Neural progenitor cell (in vitro differentiated cells): Measurements from ENCODE around the gene MERTK. TPM values are rescaled to one million over a fixed set of nuclear protein-coding genes. Genes with fewer than 3 reads are reported as not detected.

Experiments
- DNase-seq: peaks from one replicate; pipeline ENCODE4 v3.0.0-alpha.2; 2016; ENCODE audit warnings: low spot score
- H2AFZ ChIP-seq: fragments of 200-600 bp; sonication (generic); replicated peaks from 2 replicates; pipeline ENCODE4 v1.6.1; 2016; ENCODE audit warnings: antibody characterized with exemption
- H3F3A ChIP-seq: fragments of 200-600 bp; sonication (generic); 2 replicates; pipeline ENCODE4 v1.6.1; 2016; ENCODE audit warnings: antibody characterized with exemption, low read depth
- H3K27ac ChIP-seq: fragments of 200-600 bp; sonication (generic); 2 replicates; pipeline ENCODE4 v1.5.1; 2016; ENCODE audit warnings: mild to moderate bottlenecking
- H3K27me3 ChIP-seq: fragments of 200-600 bp; sonication (generic); 2 replicates; pipeline ENCODE4 v1.6.1; 2016; ENCODE audit warnings: mild to moderate bottlenecking, moderate library complexity
- H3K36me3 ChIP-seq: fragments of 200-600 bp; sonication (generic); 2 replicates; pipeline ENCODE4 v1.5.1; 2016
- H3K4me1 ChIP-seq: fragments of 200-600 bp; sonication (generic); 2 replicates; pipeline ENCODE4 v1.6.1; 2016; ENCODE audit warnings: mixed run types
- H3K4me2 ChIP-seq: fragments of 200-600 bp; sonication (generic); 2 replicates; pipeline ENCODE4 v1.6.1; 2016
- H3K4me3 ChIP-seq: fragments of 200-600 bp; sonication (generic); 2 replicates; pipeline ENCODE4 v1.5.1; 2016
- H3K79me2 ChIP-seq: fragments of 200-600 bp; sonication (generic); 2 replicates; pipeline ENCODE4 v1.6.1; 2016; ENCODE audit warnings: low read depth
- H3K9ac ChIP-seq: fragments of 200-600 bp; sonication (generic); 2 replicates; pipeline ENCODE4 v1.6.1; 2016
- H3K9me3 ChIP-seq: fragments of 200-600 bp; sonication (generic); 2 replicates; pipeline ENCODE4 v1.5.1; 2016; ENCODE audit warnings: low read depth
- H4K20me1 ChIP-seq: fragments of 200-600 bp; sonication (generic); 2 replicates; pipeline ENCODE4 v1.6.1; 2016; ENCODE audit warnings: low read depth
- H3K27ac Mint-ChIP-seq: 3 replicates; pipeline ENCODE4 v1.8.0; 2021; ENCODE audit warnings: mixed read lengths
- H3K27me3 Mint-ChIP-seq: 2 replicates; pipeline ENCODE4 v1.8.0; 2022; ENCODE audit warnings: low read depth, mild to moderate bottlenecking, inconsistent platforms, moderate library complexity, mixed read lengths; ENCODE audit not compliant: insufficient read depth
- H3K36me3 Mint-ChIP-seq: 3 replicates; pipeline ENCODE4 v1.8.0; 2021; ENCODE audit warnings: mixed read lengths
- H3K4me1 Mint-ChIP-seq: 3 replicates; pipeline ENCODE4 v1.8.0; 2021; ENCODE audit warnings: mixed read lengths
- H3K4me3 Mint-ChIP-seq: 3 replicates; pipeline ENCODE4 v1.8.0; 2021; ENCODE audit warnings: mild to moderate bottlenecking, moderate library complexity, mixed read lengths
- H3K9me3 Mint-ChIP-seq: 3 replicates; pipeline ENCODE4 v1.8.0; 2020; ENCODE audit warnings: mixed read lengths
- EZH2 ChIP-seq: fragments of 200-600 bp; sonication (generic); IDR thresholded peaks from 2 replicates; pipeline ENCODE4 v1.6.1; 2017; ENCODE audit warnings: antibody characterized with exemption, mild to moderate bottlenecking, moderate library complexity
- EZH2phosphoT487 ChIP-seq: fragments of 200-600 bp; sonication (generic); IDR thresholded peaks from 2 replicates; pipeline ENCODE4 v1.6.1; 2017; ENCODE audit warnings: antibody characterized with exemption
- total RNA-seq: library from RNA; depleted of rRNA; stranded (reverse); fragments of >200 nt; gene quantifications from 2 replicates; pipeline ENCODE4 v1.2.3, GENCODE V29; 2015; ENCODE audit warnings: low replicate concordance
- TF ChIP-seq, protein P1 (sequence below): fragments of 200-600 bp; sonication (generic); IDR thresholded peaks from 2 replicates; pipeline ENCODE4 v1.5.1; 2017; ENCODE audit warnings: antibody characterized with exemption, mild to moderate bottlenecking

Gene MERTK
- total RNA-seq, 1 donor from 2014 or later: 6.1 TPM

DNA sequence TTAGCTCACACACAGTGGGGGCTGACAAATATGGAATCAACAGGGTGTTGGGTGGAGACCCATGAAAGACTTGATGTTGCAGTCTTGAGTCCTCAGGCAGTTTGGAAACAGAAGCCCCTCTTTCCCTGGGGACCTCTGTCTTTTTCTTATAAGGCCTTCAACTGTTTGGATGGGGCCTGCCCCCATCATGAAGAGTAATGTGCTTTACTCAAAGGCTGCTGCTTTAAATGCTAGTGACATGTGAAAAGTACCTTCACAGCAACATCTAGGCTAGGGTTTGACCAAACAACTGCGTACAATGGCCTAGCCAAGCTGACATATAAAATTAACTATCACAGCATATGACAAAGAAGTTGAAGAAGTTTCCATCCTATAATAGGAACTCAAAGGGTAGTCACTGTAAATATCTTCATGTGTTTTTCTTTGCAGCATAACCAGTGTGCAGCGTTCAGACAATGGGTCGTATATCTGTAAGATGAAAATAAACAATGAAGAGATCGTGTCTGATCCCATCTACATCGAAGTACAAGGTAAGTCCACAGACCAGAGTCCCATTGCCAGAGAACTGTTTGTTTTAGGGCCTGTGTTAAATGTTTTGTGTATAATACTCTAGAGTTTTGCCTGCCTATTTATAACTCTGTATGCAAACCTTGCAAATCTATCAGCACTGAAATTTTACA lies 46.3 kb downstream of the MERTK start:
- DNase-seq: no peak
- no peaks in the 10 kb centered on the region for H3K9me3 Mint-ChIP-seq
- Histone ChIP-seq H3K27me3 (no peaks in the 10 kb centered on the region), H3K9me3 (no peaks in the 10 kb centered on the region), H3K4me3 (no peak overlapping the region), H3K9ac (no peak overlapping the region), H3K79me2 (no peaks in the 10 kb centered on the region), H2AFZ (no peak overlapping the region), H3F3A (no peaks in the 10 kb centered on the region), H3K4me2 (no peak overlapping the region), H3K27ac (no peak overlapping the region), H4K20me1 (no peaks in the 10 kb centered on the region), H3K36me3 (no peaks in the 10 kb centered on the region), H3K4me1 (peaks cover 4% of the 10 kb centered on the region)
- TF ChIP-seq EZH2: no peak
- no peak for TF ChIP-seq EZH2phosphoT487
- TF ChIP-seq, protein P1, sequence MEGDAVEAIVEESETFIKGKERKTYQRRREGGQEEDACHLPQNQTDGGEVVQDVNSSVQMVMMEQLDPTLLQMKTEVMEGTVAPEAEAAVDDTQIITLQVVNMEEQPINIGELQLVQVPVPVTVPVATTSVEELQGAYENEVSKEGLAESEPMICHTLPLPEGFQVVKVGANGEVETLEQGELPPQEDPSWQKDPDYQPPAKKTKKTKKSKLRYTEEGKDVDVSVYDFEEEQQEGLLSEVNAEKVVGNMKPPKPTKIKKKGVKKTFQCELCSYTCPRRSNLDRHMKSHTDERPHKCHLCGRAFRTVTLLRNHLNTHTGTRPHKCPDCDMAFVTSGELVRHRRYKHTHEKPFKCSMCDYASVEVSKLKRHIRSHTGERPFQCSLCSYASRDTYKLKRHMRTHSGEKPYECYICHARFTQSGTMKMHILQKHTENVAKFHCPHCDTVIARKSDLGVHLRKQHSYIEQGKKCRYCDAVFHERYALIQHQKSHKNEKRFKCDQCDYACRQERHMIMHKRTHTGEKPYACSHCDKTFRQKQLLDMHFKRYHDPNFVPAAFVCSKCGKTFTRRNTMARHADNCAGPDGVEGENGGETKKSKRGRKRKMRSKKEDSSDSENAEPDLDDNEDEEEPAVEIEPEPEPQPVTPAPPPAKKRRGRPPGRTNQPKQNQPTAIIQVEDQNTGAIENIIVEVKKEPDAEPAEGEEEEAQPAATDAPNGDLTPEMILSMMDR: no peak
- H3K4me3 Mint-ChIP-seq: no peak overlapping the region
- H3K36me3 Mint-ChIP-seq: peaks cover 5% of the 10 kb centered on the region
- peaks cover 19% of the 10 kb centered on the region for H3K4me1 Mint-ChIP-seq
- H3K27me3 Mint-ChIP-seq: peaks cover 2% of the 10 kb centered on the region
- H3K27ac Mint-ChIP-seq: no peak overlapping the region

DNA sequence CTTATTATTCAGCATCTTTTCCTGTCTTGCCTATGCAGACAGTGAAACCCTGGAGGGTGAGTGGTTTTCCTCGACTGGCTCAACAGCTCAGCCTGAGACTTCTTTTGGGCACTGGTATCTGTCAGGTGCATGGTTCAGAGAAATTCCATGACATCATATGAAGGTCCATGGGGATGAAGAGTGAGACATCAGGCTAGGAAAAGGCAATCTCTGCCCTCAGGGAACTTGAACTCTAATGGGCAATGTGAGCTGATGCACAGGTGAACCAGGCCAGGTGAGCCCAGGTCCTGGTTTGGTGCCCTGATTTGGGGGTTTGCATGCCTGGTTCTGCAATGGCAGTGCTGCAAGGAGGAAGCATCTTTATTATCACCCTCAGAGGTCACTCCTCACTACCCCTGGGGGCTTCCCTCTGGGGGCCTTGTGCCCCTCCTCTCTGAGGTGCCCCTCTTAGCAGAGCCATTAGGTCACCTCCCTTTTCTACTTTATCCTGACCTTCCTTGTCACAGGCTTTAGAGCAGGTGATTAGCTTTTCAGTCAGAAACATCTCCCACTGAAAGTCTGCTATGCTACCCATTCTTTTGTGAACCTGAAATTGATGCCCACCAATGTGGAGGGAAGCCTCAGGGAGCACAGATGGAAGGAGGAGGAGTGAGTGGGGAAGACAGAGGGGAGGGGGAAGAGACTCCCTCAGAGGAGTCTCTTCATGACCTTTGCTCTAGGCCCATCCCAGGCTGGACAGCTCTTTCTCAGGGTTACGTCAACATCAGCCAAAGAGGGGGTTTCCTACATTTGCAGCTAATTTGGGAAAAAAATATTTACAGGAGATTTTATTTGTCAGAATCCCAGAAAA lies 47.3 kb downstream of the MERTK start:
- H3K4me3 Mint-ChIP-seq: no peak overlapping the region
- H3K36me3 ChIP-seq: no peaks in the 10 kb centered on the region

DNA sequence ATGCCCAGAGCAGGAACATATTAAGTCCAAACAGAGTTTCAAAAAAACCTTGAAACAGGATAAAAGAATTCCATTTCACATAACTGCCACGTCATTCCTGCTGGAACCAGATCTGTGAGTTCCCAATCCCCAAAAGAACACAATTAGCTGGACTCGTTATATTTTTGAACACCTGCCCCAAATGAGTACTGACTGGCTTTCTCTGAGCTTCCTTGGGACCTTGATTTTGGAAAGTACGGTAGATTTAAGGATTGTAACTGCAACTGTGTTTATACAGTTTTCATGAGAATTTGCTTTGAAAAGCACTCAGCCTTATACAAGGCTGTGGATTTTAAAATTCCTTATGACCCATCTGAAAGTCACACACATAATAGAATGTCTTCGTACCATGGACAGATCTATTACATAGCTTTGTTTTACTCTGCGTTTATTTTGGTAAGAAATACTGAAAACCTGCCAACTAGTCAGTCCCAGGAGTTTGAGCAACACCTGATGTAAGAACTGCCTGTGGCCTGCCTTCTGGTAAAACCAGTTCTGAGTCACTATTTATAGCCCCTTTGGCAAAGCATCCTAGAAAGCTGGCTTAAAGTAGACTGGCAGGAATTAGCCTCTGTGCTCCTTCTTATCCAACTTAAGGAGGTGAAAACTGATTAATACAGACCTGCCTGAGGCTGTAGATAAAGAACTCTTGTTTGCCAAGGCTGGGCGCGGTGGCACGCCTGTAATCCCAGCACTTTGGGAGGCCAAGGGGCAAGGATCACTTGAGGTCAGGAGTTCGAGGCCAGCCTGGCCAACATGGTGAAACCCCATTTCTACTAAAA lies 48.1 kb downstream of the MERTK start:
- Histone ChIP-seq H3K4me2 (no peak overlapping the region), H3K27ac (no peak overlapping the region)
- peaks cover 5% of the 10 kb centered on the region for H3K36me3 Mint-ChIP-seq

More for the DNA sequence above, 47.3 kb downstream of the MERTK start:
- Histone ChIP-seq H3K79me2 (no peaks in the 10 kb centered on the region), H3K9ac (no peak overlapping the region), H3K27ac (no peak overlapping the region), H3F3A (no peaks in the 10 kb centered on the region), H3K27me3 (no peaks in the 10 kb centered on the region), H3K4me3 (no peak overlapping the region), H3K9me3 (no peaks in the 10 kb centered on the region), H2AFZ (no peak overlapping the region), H4K20me1 (no peaks in the 10 kb centered on the region), H3K4me1 (peaks cover 4% of the 10 kb centered on the region), H3K4me2 (no peak overlapping the region)
- H3K9me3 Mint-ChIP-seq: no peaks in the 10 kb centered on the region
- H3K27ac Mint-ChIP-seq: no peak overlapping the region
- peaks cover 19% of the 10 kb centered on the region for H3K4me1 Mint-ChIP-seq
- TF ChIP-seq, protein P1: no peak
- no peak for TF ChIP-seq EZH2phosphoT487
- H3K36me3 Mint-ChIP-seq: peaks cover 5% of the 10 kb centered on the region
- H3K27me3 Mint-ChIP-seq: peaks cover 2% of the 10 kb centered on the region
- DNase-seq: no peak

More for the DNA sequence above, 48.1 kb downstream of the MERTK start:
- H3K9me3 Mint-ChIP-seq: no peaks in the 10 kb centered on the region
- Histone ChIP-seq H3K4me3 (no peak overlapping the region), H3F3A (no peaks in the 10 kb centered on the region), H3K27me3 (no peaks in the 10 kb centered on the region), H4K20me1 (no peaks in the 10 kb centered on the region), H3K79me2 (no peaks in the 10 kb centered on the region), H2AFZ (no peak overlapping the region), H3K36me3 (no peaks in the 10 kb centered on the region), H3K4me1 (peaks cover 4% of the 10 kb centered on the region), H3K9ac (no peak overlapping the region), H3K9me3 (no peaks in the 10 kb centered on the region)
- H3K4me3 Mint-ChIP-seq: no peak overlapping the region
- no peak for DNase-seq
- peaks cover 19% of the 10 kb centered on the region for H3K4me1 Mint-ChIP-seq
- no peak overlapping the region for H3K27ac Mint-ChIP-seq
- no peaks in the 10 kb centered on the region for H3K27me3 Mint-ChIP-seq
- TF ChIP-seq EZH2phosphoT487: no peak
- no peak for TF ChIP-seq EZH2
- TF ChIP-seq, protein P1: no peak
